Measurements from ENCODE around the gene CLEC16A. TPM values are rescaled to one million over a fixed set of nuclear protein-coding genes. Genes with fewer than 3 reads are reported as not detected.
A peak's percentile ranks its signal among the peaks of the same experiment; 100 is the strongest.
"Not testable (repeated sequence)": the region's sequence is repeated elsewhere in the genome, so short reads cannot be mapped to it uniquely, and the experiment has no call there.

Gene CLEC16A
- total RNA-seq, 4 donors from 2014 or later, result 29.5 to 58.8 (median 48.4) TPM

- DNase-seq, result no peak
- Histone ChIP-seq H3K27me3 (no peaks in the 10 kb centered on the region), H3K27ac (peak overlapping the region in 1 of 3 donors; percentile 53), H3K4me1 (peaks cover 65 to 76% of the 10 kb centered on the region in 2 donors), H3K9me3 (no peaks in the 10 kb centered on the region), H3K36me3 (no peaks in the 10 kb centered on the region), H3K4me3 (replicated peaks in 1 of 3) (no peak overlapping the region)
- intact Hi-C loops (cut with DNase I), result no loop called here
- 61 to 68% methylated on average over 7 of the region's 7 CpGs for WGBS, 2 donors
- no peak for TF ChIP-seq POLR2A (IDR thresholded peaks at IDR 0.05)
- no peak for TF ChIP-seq CTCF (IDR thresholded peaks at IDR 0.05)
Measured at GRCh38 chr16:10938796-10939648, 5.3 kb upstream of the CLEC16A start.

GRCh38 chr16:10939649-10940234, 4.6 kb upstream of the CLEC16A start:
- intact Hi-C loops (cut with DNase I), result no loop called here
- Histone ChIP-seq H3K4me1 (peaks cover 65 to 75% of the 10 kb centered on the region in 2 donors), H3K9me3 (no peaks in the 10 kb centered on the region), H3K4me3 (replicated peaks in 1 of 3) (peak overlapping the region in 1 of 3 donors; percentile 85), H3K27me3 (no peaks in the 10 kb centered on the region), H3K36me3 (no peaks in the 10 kb centered on the region), H3K27ac (peak overlapping the region in 1 of 3 donors; percentile 53)
- no peak for DNase-seq
- WGBS, 2 donors, result 80% methylated on average over 7 of the region's 7 CpGs
- TF ChIP-seq CTCF (IDR thresholded peaks at IDR 0.05), result no peak
- no peak for TF ChIP-seq POLR2A (IDR thresholded peaks at IDR 0.05)

- peak overlapping the region; percentile 34 to 88 (median 67) for H3K27ac ChIP-seq
- H3K4me1 ChIP-seq, result peaks cover 71 to 72% of the 10 kb centered on the region in 2 donors
- WGBS, 2 donors, result 20 to 29% methylated on average over 6 to 8 of the region's 8 CpGs
- H3K4me3 ChIP-seq (replicated peaks in 1 of 3), result peak overlapping the region; percentile 46 to 85 (median 56)
- no peaks in the 10 kb centered on the region for H3K9me3 ChIP-seq
- H3K27me3 ChIP-seq, result no peaks in the 10 kb centered on the region
- H3K36me3 ChIP-seq, result no peaks in the 10 kb centered on the region
- TF ChIP-seq CTCF (IDR thresholded peaks at IDR 0.05) (no peak), POLR2A (IDR thresholded peaks at IDR 0.05) (no peak)
- DNase-seq, result peak; percentile 34 to 47
- intact Hi-C loops (cut with DNase I), result no loop called here
Measured at GRCh38 chr16:10940501-10941079, 3.8 kb upstream of the CLEC16A start.

- WGBS, 2 donors, result 12% methylated on average over 20 of the region's 36 CpGs
- no peak for DNase-seq
- TF ChIP-seq POLR2A (IDR thresholded peaks at IDR 0.05), result no peak
- TF ChIP-seq CTCF (IDR thresholded peaks at IDR 0.05), result no peak
- Histone ChIP-seq H3K36me3 (no peaks in the 10 kb centered on the region), H3K27me3 (no peaks in the 10 kb centered on the region), H3K9me3 (no peaks in the 10 kb centered on the region), H3K27ac (peak overlapping the region; percentile 34 to 88 (median 67)), H3K4me3 (replicated peaks in 1 of 3) (peak overlapping the region; percentile 46 to 85 (median 56)), H3K4me1 (peaks cover 74 to 76% of the 10 kb centered on the region in 2 donors)
- intact Hi-C loops (cut with DNase I), result no loop called here
Measured at GRCh38 chr16:10941127-10941933, 3.0 kb upstream of the CLEC16A start.

GRCh38 chr16:10941935-10942351, 2.4 kb upstream of the CLEC16A start:
- H3K36me3 ChIP-seq; H3K27me3 ChIP-seq; H3K9me3 ChIP-seq; intact Hi-C loops (cut with DNase I); DNase-seq: not testable (repeated sequence)
- Histone ChIP-seq H3K4me3 (replicated peaks in 1 of 3) (peak overlapping the region; percentile 27 to 85 (median 56)), H3K27ac (peak overlapping the region; percentile 42 to 88 (median 67)), H3K4me1 (peaks cover 74 to 77% of the 10 kb centered on the region in 2 donors)
- 0% methylated on average over 2 of the region's 52 CpGs; no CpG with 5 or more reads in 1 of the 2 donors for WGBS, 2 donors

Data from thyroid gland (tissue), 4 donors.